COR-L47 (cell line): ENCODE measurements around the gene HIVEP3.

ENCODE experiments used
- DNase-seq: peaks from one replicate; lab custom pipeline; 2025; lab: John Stamatoyannopoulos, UW

The HIVEP3 gene

GRCh38 chr1:41683681-41684500 is 234.8 kb downstream of the HIVEP3 start:
- DNase-seq: no peak

GRCh38 chr1:41682845-41683625 is 235.7 kb downstream of the HIVEP3 start:
- DNase-seq: no peak

GRCh38 chr1:41682149-41682548 is 236.6 kb downstream of the HIVEP3 start:
- no peak for DNase-seq

- DNase-seq: no peak
These were observed 237.2 kb downstream of the HIVEP3 start for GRCh38 chr1:41681331-41682098.

- no peak for DNase-seq
These were observed 238.7 kb downstream of the HIVEP3 start for GRCh38 chr1:41679994-41680393.

- no peak for DNase-seq
These were observed 239.2 kb downstream of the HIVEP3 start for GRCh38 chr1:41679531-41679930.

- DNase-seq: no peak
These were observed 240.4 kb downstream of the HIVEP3 start for GRCh38 chr1:41678111-41678878.

- no peak for DNase-seq
These were observed 241.1 kb downstream of the HIVEP3 start for GRCh38 chr1:41677620-41678019.

GRCh38 chr1:41675401-41675800 is 243.3 kb downstream of the HIVEP3 start:
- DNase-seq: no peak

- DNase-seq: peak; percentile 6
These were observed 244.2 kb downstream of the HIVEP3 start for GRCh38 chr1:41674522-41674921.

GRCh38 chr1:41673806-41674205 is 244.9 kb downstream of the HIVEP3 start:
- DNase-seq: no peak

GRCh38 chr1:41673378-41673777 is 245.3 kb downstream of the HIVEP3 start:
- no peak for DNase-seq

GRCh38 chr1:41672641-41673361 is 245.9 kb downstream of the HIVEP3 start:
- no peak for DNase-seq

- no peak for DNase-seq
These were observed 246.5 kb downstream of the HIVEP3 start for GRCh38 chr1:41672173-41672572.

- DNase-seq: no peak
These were observed 247.5 kb downstream of the HIVEP3 start for GRCh38 chr1:41671116-41671755.

- DNase-seq: no peak
These were observed 248.3 kb downstream of the HIVEP3 start for GRCh38 chr1:41670217-41670957.

GRCh38 chr1:41668967-41669366 is 249.8 kb downstream of the HIVEP3 start:
- DNase-seq: no peak

- DNase-seq: no peak
These were observed 250.6 kb downstream of the HIVEP3 start for GRCh38 chr1:41668054-41668660.

- peak; percentile 8 for DNase-seq
These were observed 251.6 kb downstream of the HIVEP3 start for GRCh38 chr1:41666981-41667631.
